GM21447 (cell line): ENCODE results near the gene MIS18A.

Experiments used
- ATAC-seq: cut with Tn5 transposase; IDR thresholded peaks from one replicate; pipeline ENCODE4 v1.9.1; 2021; ENCODE audit not compliant: unreplicated experiment

Gene MIS18A

DNA sequence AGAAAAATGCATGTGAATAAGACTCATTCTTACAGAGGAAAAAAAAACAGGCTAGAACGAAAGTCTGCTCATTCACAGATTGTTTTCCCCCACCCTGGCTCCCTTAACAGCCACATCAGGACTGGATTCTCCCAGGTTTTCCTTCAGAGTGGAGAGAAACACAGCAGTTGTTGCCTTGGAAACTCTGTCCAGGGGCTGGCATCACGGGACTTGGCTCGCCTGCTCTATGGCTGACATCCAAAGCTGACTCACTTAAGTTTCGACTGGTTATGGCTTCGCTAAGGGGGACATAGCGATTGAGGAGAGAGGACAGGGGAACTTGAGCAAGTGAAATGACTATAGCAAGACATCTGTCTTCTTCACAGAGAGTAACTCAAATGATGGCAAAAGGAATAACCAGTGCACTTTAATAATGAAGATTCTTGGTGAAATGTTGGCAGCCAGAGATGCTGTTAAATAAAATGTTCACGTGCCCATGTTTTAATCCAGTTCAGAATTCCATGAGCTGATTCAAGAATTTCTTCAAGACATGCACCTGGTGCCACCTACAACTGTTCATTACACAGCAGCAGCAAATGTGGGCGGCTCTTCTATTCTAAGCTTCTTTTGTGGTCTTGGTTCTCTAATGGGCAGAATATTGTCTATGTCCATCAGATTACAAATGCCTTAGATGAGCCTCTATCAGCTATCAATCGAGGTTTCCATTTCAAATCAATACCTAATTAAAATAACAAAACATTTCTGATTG is 21.8 kb downstream of the MIS18A start:
- ATAC-seq, result no peak

DNA sequence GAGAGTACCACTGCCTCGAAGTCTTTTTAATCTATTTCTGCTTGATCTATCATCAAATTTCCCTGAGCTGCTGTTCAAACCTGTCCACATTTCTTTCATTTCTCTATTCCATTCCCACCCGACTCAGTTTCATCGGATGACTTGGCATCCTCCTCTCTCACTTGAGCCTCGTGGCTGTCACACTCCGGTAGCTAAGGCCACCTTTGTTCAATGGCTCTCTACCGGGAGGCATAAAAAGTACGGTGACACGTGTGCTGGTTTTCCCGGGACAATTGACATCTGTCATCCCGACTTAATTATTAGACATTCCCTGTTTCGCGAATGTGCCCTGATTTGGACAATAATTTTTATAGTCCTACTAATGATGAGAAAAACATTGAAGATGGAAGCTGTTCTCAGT is 22.6 kb downstream of the MIS18A start:
- no peak for ATAC-seq

DNA sequence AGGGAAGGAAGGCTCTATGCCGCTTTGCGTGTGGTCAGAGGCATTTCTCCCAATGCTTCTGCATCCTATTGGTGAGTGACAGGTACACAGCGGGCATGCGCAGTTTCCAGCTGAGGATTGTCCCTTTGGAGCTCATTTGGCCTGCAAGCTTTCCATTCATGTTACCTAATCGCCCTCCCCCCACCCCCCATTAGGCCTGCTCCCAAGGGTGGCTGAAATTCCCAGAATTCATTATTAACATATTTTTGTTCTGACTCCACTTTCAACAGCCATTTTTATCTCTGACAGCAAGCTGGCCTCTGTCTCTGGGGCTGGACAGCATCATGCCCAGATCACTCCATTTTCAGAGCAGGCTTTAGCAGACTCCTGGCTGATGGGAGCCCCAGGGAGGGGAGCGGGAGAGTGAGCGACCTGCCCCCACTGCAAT is 25.6 kb downstream of the MIS18A start:
- no peak for ATAC-seq

DNA sequence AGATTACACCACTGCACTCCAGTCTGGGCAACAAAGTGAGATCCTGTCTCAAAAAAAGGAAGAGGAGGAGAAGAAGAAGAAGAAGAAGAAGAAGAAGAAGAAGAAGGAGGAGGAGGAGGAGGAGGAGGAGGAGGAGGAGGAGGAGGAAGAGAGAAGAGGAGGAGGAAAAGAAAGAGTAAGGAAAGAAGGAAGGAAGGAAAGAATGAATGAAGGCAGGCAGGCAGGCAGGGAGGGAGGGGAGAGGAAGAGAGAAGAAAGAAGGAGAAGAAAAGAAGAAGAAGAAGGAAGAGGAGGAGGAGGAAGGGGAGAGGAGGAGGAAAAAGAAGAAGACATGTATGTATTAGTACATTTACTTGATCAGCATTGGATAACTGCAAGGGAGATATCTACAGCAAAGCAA is 26.7 kb downstream of the MIS18A start:
- ATAC-seq, result no peak

DNA sequence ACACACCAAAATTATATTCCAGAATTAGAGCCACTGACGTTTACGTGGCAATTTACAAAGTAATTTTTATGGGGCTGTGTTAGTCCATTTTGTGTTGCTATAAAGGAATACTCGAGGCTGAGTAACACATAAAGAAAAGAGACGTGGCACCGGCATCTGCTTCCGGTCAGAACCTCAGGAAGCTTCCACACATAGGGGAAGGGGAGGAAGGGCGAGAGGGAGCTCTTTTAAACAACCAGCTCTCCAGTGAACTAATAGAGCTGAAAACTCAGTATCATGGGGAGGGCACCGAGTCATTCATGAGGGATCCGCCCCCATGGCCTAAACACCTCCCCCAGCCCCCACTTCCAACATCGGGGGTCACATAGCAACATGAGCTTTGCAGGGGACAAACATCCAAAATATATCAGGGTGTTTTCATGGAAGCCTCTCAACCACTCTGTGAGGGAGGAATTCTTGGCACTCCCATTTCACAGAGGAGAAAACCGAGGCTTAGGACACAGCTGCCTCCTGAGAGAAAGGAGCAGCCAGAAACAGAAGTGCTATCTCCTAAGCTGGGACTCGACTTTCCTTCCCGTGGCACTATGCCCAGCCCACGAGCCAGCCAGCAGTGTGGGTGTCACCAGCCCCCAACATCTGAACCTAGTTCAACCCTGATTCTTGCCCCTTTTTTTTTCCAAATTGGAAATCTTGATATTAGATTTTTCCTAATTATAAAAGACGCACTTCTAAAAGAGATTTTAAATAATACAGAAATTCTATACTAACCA is 29.2 kb downstream of the MIS18A start:
- no peak for ATAC-seq

DNA sequence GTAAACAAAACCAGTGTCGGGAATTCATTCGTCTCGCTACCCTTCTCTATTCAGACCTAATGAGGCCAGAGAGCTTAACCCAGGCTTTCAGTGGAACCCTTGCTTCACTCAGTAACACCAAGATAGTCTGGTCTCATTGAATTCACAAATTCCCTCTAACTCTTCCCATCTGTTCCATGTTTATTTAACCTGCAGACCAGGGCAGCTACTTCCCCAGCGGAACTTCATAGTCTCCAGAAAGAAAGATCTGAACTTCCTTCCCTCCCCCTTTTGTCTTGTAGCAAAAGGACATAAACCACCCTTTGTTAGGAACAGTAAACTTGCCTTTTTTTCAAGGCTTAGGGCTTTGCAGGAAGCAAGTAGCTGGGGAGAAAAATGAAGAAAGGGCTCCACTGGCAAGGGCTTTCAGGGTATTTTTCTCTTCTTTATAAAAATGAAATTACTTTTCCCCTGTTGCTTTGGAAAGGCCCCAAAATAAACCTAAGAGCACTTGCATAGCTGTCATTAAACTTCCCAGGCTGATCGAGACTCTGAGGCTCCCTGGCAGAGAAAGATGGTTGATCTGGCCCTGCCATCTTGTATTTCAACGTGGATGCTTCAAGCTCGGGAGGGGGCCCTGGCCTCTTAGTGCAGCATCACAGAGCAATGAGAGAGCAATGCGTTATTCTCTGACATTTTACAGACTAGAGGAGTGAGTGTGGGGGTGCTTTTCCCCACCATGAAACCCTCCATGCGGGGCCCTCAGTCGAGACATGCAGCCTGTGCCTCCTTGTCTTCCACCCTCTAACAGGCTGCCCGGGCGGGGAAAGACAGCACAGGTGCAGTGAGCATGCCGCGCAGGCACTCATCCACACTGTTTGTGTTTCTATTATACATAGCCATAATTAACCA is 30.0 kb downstream of the MIS18A start:
- ATAC-seq, result no peak

DNA sequence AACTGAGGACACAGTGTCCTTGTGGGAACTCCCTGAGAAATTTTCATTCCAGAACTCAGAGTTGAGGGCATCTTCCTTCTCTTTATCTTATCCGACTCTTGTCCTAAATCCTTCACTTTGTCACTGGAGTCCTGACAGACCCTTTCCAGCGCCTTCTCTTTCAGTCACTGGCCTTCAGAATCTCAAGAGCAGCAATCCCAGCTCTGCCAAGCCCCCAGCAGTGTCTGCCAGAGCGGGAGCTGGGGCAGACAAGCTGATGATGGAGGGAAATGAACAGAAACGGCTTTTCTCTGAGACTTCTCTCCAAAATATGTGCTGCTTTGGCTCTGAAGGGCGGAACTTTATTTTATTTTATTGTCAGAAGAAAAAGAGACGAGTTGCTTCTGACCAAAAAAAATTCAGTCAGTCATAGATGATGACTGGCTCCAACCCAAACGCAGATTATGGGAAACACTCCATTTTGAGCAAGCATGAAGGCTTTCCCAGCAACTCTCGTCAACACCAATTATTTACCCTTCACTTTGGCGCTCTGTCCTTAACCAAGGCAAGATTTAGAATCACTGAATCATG is 32.2 kb downstream of the MIS18A start:
- no peak for ATAC-seq

DNA sequence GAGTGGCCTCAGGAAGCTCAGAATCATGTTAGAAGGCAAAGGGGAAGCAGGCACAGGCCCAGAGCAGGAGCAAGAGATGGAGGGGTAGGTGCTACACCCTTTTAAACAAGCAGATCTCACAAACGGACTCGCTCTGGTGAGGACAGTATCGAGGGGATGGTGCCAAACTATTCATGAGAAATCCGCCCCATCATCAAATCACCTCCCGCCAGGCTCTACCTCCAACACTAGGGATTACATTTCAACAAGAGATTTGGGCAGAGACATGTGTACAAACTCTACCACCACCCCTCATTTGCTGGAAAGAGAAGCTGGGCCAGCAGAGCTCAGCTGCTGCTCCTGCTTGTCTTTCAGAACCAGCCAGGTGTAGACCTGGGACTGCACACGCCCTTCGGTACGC is 32.9 kb downstream of the MIS18A start:
- ATAC-seq, result no peak

DNA sequence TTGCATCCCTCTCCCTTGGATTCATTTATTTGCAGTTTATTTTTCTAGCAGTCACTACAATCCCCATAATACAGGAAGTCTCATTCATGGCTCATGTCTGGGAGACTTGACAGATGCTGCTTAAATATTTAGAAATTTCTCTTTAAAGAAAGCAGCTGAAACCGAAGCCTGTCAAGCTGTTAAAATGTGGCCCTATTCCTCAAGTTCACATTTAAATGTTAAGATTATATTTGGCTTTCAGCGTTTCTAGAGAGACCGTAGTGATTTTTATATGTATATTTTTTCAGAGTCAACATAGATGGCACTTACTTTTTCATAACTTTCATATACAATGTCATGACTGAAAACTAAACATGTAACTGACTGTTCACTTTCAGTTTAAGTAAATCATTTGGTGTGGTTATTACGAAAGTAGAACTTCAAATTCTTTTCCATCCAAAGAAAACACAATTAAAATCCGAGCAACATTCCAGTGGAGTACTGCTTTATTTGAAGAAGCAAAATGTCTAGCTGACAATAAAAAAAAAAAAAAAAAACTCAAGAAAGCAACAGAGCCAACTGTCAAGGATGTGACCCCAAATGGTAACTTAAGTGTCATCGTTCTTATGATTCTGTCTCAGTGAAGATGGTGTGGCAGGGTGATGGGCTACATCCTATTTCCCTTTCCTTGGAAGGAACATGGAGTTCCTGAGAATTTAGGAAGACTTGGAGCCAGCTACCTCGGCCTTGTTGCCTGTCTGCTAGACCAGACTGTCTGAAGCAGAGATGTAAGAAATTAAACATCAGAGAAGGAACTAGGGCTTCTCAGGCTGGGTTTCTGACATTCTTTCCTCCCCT is 37.8 kb downstream of the MIS18A start:
- no peak for ATAC-seq

DNA sequence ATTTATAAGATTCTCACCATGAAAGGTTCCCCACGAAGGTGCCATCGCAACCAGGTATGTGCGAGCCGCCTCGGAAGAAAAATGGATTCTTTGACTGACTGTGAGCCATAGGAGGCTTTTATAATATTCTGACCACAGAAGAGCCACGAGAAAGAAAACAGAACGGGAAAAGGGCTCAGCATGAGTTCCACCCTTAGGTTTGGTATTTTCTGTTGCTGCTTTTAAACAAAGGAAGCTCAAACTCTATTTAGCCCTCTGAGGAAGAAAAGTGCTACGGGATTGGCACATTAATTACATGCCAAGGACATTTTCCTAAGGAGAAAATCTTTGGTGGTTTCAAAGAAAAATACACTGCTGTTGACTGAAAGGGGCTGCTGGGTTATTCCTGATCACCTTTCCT is 39.3 kb downstream of the MIS18A start:
- ATAC-seq, result no peak

DNA sequence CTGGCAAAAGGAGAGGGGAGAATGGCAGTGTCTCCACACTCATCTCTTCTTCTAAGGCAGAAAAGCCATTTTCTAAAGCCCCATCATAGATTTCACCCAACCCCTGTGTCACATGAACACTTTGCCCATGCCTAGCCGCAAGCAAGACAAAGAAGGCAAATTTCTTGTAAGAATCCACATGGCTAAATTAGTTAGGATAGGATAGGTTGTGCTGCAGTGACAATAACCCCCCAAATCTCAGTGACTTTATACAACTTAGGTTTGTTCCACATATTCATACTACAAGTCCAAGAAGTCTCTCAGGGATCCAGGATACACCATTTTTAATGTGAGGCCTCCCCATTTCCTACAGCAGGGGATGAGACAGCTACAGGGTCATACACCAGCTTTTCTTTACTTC is 40.8 kb downstream of the MIS18A start:
- ATAC-seq, result no peak

DNA sequence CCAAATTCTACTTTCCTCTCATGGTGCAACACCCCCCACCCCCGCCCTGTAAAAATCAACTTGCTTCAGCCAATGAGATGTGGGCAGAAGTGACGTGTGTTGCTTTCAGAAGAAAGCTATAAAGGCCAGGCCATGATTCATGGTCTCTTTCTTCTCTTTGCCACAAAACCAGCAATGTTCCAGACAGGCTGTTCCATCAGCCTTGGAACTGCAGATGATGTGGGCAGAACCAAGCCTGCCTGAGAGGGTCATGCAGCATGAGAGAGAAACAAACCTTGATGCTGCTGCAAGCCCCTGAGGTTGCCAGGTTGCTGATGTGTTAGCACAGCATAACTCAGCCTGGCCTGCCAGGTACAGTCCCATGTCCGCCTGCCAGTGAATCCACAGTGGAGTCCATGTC is 41.8 kb downstream of the MIS18A start:
- no peak for ATAC-seq

DNA sequence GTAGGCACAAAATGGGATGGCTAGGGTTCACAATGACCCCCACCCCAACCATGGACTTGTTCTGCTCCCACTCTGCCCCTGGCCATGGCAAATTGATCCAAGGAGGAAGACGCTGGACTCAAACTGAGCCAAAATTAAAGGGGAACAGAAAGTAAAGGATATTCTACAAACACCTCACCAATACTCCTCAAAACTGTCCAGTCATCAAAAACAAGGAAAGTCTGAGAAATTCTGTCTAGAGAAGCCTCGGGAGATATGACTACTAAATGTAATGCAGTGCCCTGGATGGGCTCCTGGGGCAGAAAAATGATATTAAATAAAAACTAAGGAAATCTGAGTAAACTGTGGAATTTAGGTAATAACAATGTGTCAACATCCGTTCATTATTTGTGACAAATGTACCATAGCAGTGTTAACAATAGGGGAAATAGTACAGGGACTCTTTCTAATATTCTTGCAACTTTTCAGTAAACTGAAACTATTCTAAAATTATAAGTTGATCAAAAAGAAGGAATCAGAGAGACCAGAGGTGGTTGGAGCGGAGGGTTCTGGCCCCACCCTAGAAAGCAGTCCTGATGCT is 45.0 kb downstream of the MIS18A start:
- no peak for ATAC-seq

DNA sequence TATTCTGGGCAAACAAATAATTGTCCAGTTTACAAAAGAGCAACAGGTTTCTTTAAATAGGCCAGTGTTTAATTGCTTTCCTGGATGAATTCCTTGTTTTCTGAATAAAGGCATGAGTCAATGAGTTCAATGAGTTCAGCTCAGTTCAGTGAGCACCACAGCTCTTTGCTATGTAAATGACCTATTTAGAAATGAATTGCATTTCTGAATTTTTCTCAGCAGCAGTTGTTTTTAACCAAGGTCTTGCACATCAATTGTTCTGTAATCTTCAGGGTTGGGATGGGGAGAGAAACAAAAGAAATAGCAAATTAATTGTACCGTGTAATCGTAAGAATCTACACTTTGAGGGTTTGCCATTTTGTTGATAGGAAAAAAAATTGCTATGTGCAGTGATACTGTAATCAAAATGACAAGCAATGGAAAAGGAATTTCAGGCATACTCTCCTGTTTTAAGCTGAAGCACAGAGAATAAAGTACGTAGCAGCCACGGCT is 45.7 kb downstream of the MIS18A start:
- no peak for ATAC-seq

DNA sequence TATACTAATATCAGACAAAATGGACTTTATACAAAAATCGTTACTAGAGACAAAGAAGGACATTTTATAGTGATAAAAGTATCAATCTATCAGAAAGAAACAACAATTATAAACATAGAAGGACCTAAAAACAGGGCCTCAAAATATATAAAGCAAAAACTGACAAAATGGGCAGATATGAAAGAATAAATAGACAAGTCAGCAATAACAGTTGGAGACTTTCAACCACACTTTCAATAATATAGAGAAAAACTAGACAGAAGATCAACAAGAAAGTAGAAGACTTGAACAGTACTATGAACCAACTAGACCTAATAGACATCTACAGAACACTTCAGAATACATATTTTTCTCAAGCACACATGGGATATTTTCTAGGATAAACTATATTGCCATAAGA is 52.4 kb downstream of the MIS18A start:
- no peak for ATAC-seq
